Stomach (tissue), 4 donors: ENCODE data around the gene RNF175.

ENCODE experiments used
- CTCF ChIP-seq, 7 experiments: fragments of 450-650 bp in 4 of 7; fragments of 200-600 bp in 3 of 7; sonication (generic) in 3 of 7; IDR thresholded peaks; one replicate each; pipeline ENCODE4 v1.5.1; 2016 to 2019; ENCODE audit warnings: antibody characterized with exemption in 7 of 7, control low read depth in 2 of 7, mild to moderate bottlenecking in 1 of 7
- EP300 ChIP-seq: sonication (generic); formaldehyde crosslinking; IDR thresholded peaks from one replicate; pipeline ENCODE4 v1.6.1; 2017; ENCODE audit warnings: antibody characterized with exemption
- POLR2AphosphoS5 ChIP-seq, 3 donors: sonication (generic); formaldehyde crosslinking; IDR thresholded peaks; one replicate each; pipeline ENCODE4 v1.6.1; 2016; ENCODE audit warnings: antibody characterized with exemption in 3 of 3

DNA sequence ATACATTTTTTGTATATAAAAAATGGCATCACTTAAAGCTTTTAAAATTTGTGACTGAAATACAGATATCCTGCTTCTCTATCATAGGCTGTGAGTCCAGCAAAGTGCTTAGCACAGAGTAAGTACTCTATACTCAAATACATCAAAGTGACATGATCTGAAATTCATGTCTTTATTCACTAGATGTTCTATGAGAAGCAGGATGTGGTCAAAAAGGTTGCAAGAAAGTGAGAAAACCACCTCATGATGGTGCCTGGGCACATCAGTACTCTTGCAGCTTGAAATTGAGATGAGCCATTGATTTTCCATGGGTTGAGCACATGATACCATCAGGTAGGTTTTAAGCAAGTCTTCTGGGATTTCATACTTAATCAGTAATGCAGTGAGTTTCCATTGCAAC is 49.5 kb upstream of the RNF175 start:
- TF ChIP-seq CTCF (IDR thresholded peaks at IDR 0.05): no peak
- no peak for TF ChIP-seq POLR2AphosphoS5 (IDR thresholded peaks at IDR 0.05)
- TF ChIP-seq EP300: no peak
